GM23338 (cell line): ENCODE data around the gene CCDC146. TPM values are rescaled to one million over a fixed set of nuclear protein-coding genes. Genes with fewer than 3 reads are reported as not detected.

Experiments
- ATAC-seq: fragments of 200-7000 bp; cut with Tn5 transposase; 3 replicates; pipeline ENCODE4 v1.9.1; 2020
- DNase-seq: peaks from one replicate; pipeline ENCODE4 v3.0.0-alpha.2; 2015; ENCODE audit warnings: low spot score
- H2AFZ ChIP-seq: fragments of 200-600 bp; sonication (generic); 2 replicates; pipeline ENCODE4 v1.8.0; 2016; ENCODE audit warnings: antibody characterized with exemption, mild to moderate bottlenecking, moderate library complexity
- H3F3A ChIP-seq: fragments of 200-600 bp; sonication (generic); replicated peaks from 2 replicates; pipeline ENCODE4 v1.8.0; 2017; ENCODE audit warnings: antibody characterized with exemption, mixed run types, low read depth
- H3K27ac ChIP-seq: fragments of 200-600 bp; sonication (generic); 2 replicates; pipeline ENCODE4 v1.6.1; 2016; ENCODE audit warnings: low read depth
- H3K27me3 ChIP-seq: fragments of 200-600 bp; sonication (generic); 2 replicates; pipeline ENCODE4 v1.8.0; 2016; ENCODE audit warnings: mild to moderate bottlenecking, mixed run types, moderate library complexity; ENCODE audit not compliant: insufficient read depth
- H3K36me3 ChIP-seq: fragments of 200-600 bp; sonication (generic); 2 replicates; pipeline ENCODE4 v1.8.0; 2016; ENCODE audit warnings: mild to moderate bottlenecking; ENCODE audit not compliant: insufficient read depth
- H3K4me1 ChIP-seq: fragments of 200-600 bp; sonication (generic); 2 replicates; pipeline ENCODE4 v1.8.0; 2016; ENCODE audit warnings: mild to moderate bottlenecking, moderate library complexity; ENCODE audit not compliant: insufficient read depth
- H3K4me2 ChIP-seq: fragments of 200-600 bp; sonication (generic); 2 replicates; pipeline ENCODE4 v1.7.1; 2017; ENCODE audit warnings: mixed run types
- H3K4me3 ChIP-seq: fragments of 200-600 bp; sonication (generic); 2 replicates; pipeline ENCODE4 v1.6.1; 2016; ENCODE audit warnings: mixed run types
- H3K79me2 ChIP-seq: fragments of 200-600 bp; sonication (generic); replicated peaks from 2 replicates; pipeline ENCODE4 v1.8.0; 2017; ENCODE audit warnings: mild to moderate bottlenecking; ENCODE audit not compliant: insufficient read depth
- H3K9me2 ChIP-seq: fragments of 200-600 bp; sonication (generic); 2 replicates; pipeline ENCODE4 v1.8.0; 2017; ENCODE audit not compliant: insufficient read depth
- H4K20me1 ChIP-seq: fragments of 200-600 bp; sonication (generic); replicated peaks from 2 replicates; pipeline ENCODE4 v1.8.0; 2017; ENCODE audit warnings: mild to moderate bottlenecking; ENCODE audit not compliant: insufficient read depth
- H3K27ac Mint-ChIP-seq: 2 replicates; pipeline ENCODE4 v1.8.0; 2020; ENCODE audit warnings: inconsistent platforms, mild to moderate bottlenecking, moderate library complexity, mixed read lengths
- H3K27me3 Mint-ChIP-seq: 3 replicates; pipeline ENCODE4 v1.8.0; 2022; ENCODE audit warnings: low read depth, mild to moderate bottlenecking, moderate library complexity, mixed read lengths, inconsistent platforms; ENCODE audit not compliant: insufficient read depth, poor library complexity
- H3K36me3 Mint-ChIP-seq: 3 replicates; pipeline ENCODE4 v1.8.0; 2021; ENCODE audit warnings: low read depth, mild to moderate bottlenecking, inconsistent platforms, moderate library complexity, mixed read lengths
- H3K4me1 Mint-ChIP-seq: 3 replicates; pipeline ENCODE4 v1.8.0; 2020; ENCODE audit warnings: mild to moderate bottlenecking, inconsistent platforms, mixed read lengths
- H3K4me3 Mint-ChIP-seq: 3 replicates; pipeline ENCODE4 v1.8.0; 2021; ENCODE audit warnings: moderate library complexity, mild to moderate bottlenecking, inconsistent platforms, mixed read lengths
- H3K9me3 Mint-ChIP-seq: 3 replicates; pipeline ENCODE4 v1.8.0; 2020; ENCODE audit warnings: moderate library complexity, mild to moderate bottlenecking, inconsistent platforms, mixed read lengths
- CREB1 ChIP-seq: fragments of 250-450 bp; sonication (Bioruptor Pico); IDR thresholded peaks from 2 replicates; pipeline ENCODE4 v1.5.0; 2020; ENCODE audit warnings: low read depth, mild to moderate bottlenecking, moderate library complexity
- EZH2 ChIP-seq: fragments of 200-600 bp; sonication (generic); IDR thresholded peaks from one replicate; pipeline ENCODE4 v1.8.0; 2017; ENCODE audit warnings: antibody characterized with exemption, mild to moderate bottlenecking, low read depth; ENCODE audit not compliant: unreplicated experiment
- EZH2phosphoT487 ChIP-seq: fragments of 200-600 bp; sonication (generic); IDR thresholded peaks from one replicate; pipeline ENCODE4 v1.8.1; 2018; ENCODE audit warnings: antibody characterized with exemption; ENCODE audit not compliant: unreplicated experiment
- JUNB ChIP-seq: IDR thresholded peaks from one replicate; pipeline ENCODE4 v1.6.1; 2016; ENCODE audit warnings: antibody characterized with exemption; ENCODE audit not compliant: unreplicated experiment
- NANOG ChIP-seq: IDR thresholded peaks from 2 replicates; pipeline ENCODE4 v1.6.1; 2016; ENCODE audit warnings: antibody characterized with exemption, borderline replicate concordance
- POLR2AphosphoS5 ChIP-seq: IDR thresholded peaks from 2 replicates; pipeline ENCODE4 v1.6.1; 2016; ENCODE audit warnings: antibody characterized with exemption, low read depth
- STAT1 ChIP-seq: IDR thresholded peaks from one replicate; pipeline ENCODE4 v1.6.1; 2016; ENCODE audit warnings: antibody characterized with exemption; ENCODE audit not compliant: unreplicated experiment
- ZNF114 ChIP-seq: fragments of 250-450 bp; sonication (Bioruptor Pico); IDR thresholded peaks from 2 replicates; pipeline ENCODE4 v1.5.0; 2020; ENCODE audit warnings: mild to moderate bottlenecking, moderate library complexity
- ZNF331 ChIP-seq: fragments of 250-450 bp; sonication (Bioruptor Pico); IDR thresholded peaks from 2 replicates; pipeline ENCODE4 v1.5.0; 2020; ENCODE audit warnings: low read depth, mild to moderate bottlenecking, moderate library complexity
- polyA plus RNA-seq: library from polyadenylated mRNA; unstranded; fragments of >200 nt; fragmentation: Nextera tagmentation; extraction: Ambion mirVana; gene quantifications from 2 replicates; pipeline ENCODE4 v1.2.1, GENCODE V29; 2016
- total RNA-seq: library from RNA; depleted of rRNA; stranded (reverse); fragments of >200 nt; shearing (Covaris generic); gene quantifications from 2 replicates; pipeline ENCODE4 v1.2.3, GENCODE V29; 2014
- TF ChIP-seq, protein P1 (sequence below): IDR thresholded peaks from one replicate; pipeline ENCODE4 v1.6.1; 2018; ENCODE audit warnings: antibody characterized with exemption; ENCODE audit not compliant: unreplicated experiment
- TF ChIP-seq, protein P2 (sequence below): fragments of 250-450 bp; sonication (Bioruptor Pico); IDR thresholded peaks from 2 replicates; pipeline ENCODE4 v1.5.0; 2020; ENCODE audit warnings: mild to moderate bottlenecking, moderate library complexity
- TF ChIP-seq, protein P3 (sequence below), 2 experiments: fragments of 200-600 bp in 1 of 2; sonication (generic) in 1 of 2; conservative IDR thresholded peaks; 2 replicates each; pipeline versions ENCODE4 v1.5.1 to v1.6.1; 2016 to 2017; ENCODE audit warnings: antibody characterized with exemption in 2 of 2, low read depth in 2 of 2, mild to moderate bottlenecking in 2 of 2, moderate library complexity in 1 of 2
- TF ChIP-seq, protein P4 (sequence below): IDR thresholded peaks from 2 replicates; pipeline ENCODE4 v1.6.1; 2016; ENCODE audit warnings: antibody characterized with exemption

CCDC146 gene
- total and polyA plus RNA-seq, 2 experiments from 2014 or later, result 0.35 to 0.74 TPM

DNA sequence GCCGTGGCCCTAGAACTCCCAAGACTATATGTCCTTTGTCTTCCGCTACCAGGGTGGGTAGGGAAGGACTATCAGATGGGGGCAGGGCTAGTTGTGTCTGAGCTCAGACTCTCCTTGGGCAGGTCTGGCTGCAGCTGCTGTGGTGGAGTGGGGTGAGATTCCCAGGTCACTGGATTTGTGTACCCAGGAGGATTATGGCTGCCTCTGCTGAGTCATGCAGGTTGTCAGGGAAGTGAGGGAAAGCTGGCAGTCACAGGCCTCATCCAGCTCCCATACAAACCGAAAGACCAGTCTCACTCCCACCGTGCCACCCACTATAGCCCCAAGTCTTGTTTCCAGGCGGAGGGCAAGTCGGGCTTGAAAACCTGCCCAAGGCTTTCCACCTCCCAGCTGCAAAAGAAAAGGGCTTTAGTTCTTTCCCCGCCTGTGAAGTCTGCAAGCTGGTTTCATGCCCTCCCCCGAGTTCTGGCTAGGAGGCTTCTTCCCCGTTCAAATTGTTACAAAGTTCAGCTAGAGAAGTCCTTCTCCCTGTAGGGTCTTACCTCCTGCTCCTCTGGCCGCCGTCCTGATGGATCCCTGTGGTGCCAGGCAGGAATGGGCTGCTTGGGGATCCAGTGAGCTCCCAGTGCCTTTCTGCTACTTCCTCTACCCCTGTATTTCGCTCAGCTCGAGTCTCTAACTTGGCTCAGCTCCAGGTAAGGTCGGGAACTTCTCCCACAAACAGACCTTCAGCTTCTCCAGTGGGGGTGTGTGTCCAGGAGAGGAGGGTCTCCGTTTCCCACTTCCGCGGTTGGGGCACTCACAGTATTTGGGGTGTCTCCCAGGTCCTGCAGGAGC is 184.0 kb downstream of the CCDC146 start:
- Mint-ChIP-seq H3K27me3 (no peaks in the 10 kb centered on the region), H3K27ac (peak overlapping the region; percentile 88; the same call in 1 of the 2 replicates), H3K4me3 (no peak overlapping the region), H3K36me3 (0 out of 3 replicates have a peak, but pooled peaks cover 2% of the 10 kb centered on the region), H3K9me3 (peaks cover 6% of the 10 kb centered on the region; the same call in 1 of the 3 replicates), H3K4me1 (peaks cover 26% of the 10 kb centered on the region)
- Histone ChIP-seq H3K27me3 (no peaks in the 10 kb centered on the region), H3K4me1 (peaks cover 11% of the 10 kb centered on the region; the same call in 1 of the 2 replicates), H3F3A (no peaks in the 10 kb centered on the region), H3K4me3 (no peak overlapping the region), H3K36me3 (no peaks in the 10 kb centered on the region), H3K4me2 (no peak overlapping the region), H3K9me2 (no peaks in the 10 kb centered on the region), H4K20me1 (no peaks in the 10 kb centered on the region), H3K79me2 (no peaks in the 10 kb centered on the region), H3K27ac (no peak overlapping the region), H2AFZ (peak overlapping the region; percentile 63; the same call in 1 of the 2 replicates)
- no peak for TF ChIP-seq STAT1
- TF ChIP-seq, protein P1, sequence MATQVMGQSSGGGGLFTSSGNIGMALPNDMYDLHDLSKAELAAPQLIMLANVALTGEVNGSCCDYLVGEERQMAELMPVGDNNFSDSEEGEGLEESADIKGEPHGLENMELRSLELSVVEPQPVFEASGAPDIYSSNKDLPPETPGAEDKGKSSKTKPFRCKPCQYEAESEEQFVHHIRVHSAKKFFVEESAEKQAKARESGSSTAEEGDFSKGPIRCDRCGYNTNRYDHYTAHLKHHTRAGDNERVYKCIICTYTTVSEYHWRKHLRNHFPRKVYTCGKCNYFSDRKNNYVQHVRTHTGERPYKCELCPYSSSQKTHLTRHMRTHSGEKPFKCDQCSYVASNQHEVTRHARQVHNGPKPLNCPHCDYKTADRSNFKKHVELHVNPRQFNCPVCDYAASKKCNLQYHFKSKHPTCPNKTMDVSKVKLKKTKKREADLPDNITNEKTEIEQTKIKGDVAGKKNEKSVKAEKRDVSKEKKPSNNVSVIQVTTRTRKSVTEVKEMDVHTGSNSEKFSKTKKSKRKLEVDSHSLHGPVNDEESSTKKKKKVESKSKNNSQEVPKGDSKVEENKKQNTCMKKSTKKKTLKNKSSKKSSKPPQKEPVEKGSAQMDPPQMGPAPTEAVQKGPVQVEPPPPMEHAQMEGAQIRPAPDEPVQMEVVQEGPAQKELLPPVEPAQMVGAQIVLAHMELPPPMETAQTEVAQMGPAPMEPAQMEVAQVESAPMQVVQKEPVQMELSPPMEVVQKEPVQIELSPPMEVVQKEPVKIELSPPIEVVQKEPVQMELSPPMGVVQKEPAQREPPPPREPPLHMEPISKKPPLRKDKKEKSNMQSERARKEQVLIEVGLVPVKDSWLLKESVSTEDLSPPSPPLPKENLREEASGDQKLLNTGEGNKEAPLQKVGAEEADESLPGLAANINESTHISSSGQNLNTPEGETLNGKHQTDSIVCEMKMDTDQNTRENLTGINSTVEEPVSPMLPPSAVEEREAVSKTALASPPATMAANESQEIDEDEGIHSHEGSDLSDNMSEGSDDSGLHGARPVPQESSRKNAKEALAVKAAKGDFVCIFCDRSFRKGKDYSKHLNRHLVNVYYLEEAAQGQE, result no peak
- TF ChIP-seq, protein P2, sequence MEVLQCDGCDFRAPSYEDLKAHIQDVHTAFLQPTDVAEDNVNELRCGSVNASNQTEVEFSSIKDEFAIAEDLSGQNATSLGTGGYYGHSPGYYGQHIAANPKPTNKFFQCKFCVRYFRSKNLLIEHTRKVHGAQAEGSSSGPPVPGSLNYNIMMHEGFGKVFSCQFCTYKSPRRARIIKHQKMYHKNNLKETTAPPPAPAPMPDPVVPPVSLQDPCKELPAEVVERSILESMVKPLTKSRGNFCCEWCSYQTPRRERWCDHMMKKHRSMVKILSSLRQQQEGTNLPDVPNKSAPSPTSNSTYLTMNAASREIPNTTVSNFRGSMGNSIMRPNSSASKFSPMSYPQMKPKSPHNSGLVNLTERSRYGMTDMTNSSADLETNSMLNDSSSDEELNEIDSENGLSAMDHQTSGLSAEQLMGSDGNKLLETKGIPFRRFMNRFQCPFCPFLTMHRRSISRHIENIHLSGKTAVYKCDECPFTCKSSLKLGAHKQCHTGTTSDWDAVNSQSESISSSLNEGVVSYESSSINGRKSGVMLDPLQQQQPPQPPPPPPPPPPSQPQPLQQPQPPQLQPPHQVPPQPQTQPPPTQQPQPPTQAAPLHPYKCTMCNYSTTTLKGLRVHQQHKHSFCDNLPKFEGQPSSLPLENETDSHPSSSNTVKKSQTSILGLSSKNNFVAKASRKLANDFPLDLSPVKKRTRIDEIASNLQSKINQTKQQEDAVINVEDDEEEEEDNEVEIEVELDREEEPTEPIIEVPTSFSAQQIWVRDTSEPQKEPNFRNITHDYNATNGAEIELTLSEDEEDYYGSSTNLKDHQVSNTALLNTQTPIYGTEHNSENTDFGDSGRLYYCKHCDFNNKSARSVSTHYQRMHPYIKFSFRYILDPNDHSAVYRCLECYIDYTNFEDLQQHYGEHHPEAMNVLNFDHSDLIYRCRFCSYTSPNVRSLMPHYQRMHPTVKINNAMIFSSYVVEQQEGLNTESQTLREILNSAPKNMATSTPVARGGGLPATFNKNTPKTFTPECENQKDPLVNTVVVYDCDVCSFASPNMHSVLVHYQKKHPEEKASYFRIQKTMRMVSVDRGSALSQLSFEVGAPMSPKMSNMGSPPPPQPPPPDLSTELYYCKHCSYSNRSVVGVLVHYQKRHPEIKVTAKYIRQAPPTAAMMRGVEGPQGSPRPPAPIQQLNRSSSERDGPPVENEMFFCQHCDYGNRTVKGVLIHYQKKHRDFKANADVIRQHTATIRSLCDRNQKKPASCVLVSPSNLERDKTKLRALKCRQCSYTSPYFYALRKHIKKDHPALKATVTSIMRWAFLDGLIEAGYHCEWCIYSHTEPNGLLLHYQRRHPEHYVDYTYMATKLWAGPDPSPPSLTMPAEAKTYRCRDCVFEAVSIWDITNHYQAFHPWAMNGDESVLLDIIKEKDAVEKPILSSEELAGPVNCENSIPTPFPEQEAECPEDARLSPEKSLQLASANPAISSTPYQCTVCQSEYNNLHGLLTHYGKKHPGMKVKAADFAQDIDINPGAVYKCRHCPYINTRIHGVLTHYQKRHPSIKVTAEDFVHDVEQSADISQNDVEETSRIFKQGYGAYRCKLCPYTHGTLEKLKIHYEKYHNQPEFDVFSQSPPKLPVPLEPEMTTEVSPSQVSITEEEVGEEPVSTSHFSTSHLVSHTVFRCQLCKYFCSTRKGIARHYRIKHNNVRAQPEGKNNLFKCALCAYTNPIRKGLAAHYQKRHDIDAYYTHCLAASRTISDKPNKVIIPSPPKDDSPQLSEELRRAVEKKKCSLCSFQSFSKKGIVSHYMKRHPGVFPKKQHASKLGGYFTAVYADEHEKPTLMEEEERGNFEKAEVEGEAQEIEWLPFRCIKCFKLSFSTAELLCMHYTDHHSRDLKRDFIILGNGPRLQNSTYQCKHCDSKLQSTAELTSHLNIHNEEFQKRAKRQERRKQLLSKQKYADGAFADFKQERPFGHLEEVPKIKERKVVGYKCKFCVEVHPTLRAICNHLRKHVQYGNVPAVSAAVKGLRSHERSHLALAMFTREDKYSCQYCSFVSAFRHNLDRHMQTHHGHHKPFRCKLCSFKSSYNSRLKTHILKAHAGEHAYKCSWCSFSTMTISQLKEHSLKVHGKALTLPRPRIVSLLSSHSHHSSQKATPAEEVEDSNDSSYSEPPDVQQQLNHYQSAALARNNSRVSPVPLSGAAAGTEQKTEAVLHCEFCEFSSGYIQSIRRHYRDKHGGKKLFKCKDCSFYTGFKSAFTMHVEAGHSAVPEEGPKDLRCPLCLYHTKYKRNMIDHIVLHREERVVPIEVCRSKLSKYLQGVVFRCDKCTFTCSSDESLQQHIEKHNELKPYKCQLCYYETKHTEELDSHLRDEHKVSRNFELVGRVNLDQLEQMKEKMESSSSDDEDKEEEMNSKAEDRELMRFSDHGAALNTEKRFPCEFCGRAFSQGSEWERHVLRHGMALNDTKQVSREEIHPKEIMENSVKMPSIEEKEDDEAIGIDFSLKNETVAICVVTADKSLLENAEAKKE (CRISPR knock-in tag), result no peak
- TF ChIP-seq, protein P3, sequence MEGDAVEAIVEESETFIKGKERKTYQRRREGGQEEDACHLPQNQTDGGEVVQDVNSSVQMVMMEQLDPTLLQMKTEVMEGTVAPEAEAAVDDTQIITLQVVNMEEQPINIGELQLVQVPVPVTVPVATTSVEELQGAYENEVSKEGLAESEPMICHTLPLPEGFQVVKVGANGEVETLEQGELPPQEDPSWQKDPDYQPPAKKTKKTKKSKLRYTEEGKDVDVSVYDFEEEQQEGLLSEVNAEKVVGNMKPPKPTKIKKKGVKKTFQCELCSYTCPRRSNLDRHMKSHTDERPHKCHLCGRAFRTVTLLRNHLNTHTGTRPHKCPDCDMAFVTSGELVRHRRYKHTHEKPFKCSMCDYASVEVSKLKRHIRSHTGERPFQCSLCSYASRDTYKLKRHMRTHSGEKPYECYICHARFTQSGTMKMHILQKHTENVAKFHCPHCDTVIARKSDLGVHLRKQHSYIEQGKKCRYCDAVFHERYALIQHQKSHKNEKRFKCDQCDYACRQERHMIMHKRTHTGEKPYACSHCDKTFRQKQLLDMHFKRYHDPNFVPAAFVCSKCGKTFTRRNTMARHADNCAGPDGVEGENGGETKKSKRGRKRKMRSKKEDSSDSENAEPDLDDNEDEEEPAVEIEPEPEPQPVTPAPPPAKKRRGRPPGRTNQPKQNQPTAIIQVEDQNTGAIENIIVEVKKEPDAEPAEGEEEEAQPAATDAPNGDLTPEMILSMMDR (conservative IDR thresholded peaks at IDR 0.05; ENCODE audit: low read depth in 2 of 2), result no peak
- no peak for TF ChIP-seq NANOG
- TF ChIP-seq ZNF331 (CRISPR knock-in tag), result no peak
- no peak for TF ChIP-seq EZH2phosphoT487
- no peak for TF ChIP-seq ZNF114 (CRISPR knock-in tag)
- no peak for TF ChIP-seq POLR2AphosphoS5
- TF ChIP-seq CREB1, result no peak
- TF ChIP-seq JUNB, result no peak
- TF ChIP-seq, protein P4, sequence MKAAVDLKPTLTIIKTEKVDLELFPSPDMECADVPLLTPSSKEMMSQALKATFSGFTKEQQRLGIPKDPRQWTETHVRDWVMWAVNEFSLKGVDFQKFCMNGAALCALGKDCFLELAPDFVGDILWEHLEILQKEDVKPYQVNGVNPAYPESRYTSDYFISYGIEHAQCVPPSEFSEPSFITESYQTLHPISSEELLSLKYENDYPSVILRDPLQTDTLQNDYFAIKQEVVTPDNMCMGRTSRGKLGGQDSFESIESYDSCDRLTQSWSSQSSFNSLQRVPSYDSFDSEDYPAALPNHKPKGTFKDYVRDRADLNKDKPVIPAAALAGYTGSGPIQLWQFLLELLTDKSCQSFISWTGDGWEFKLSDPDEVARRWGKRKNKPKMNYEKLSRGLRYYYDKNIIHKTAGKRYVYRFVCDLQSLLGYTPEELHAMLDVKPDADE, result no peak
- TF ChIP-seq EZH2, result no peak
- ATAC-seq (no peak), DNase-seq (no peak)
